HUES6 (cell line): ENCODE results near the gene RAET1E.
"Not testable (repeated sequence)": the region's sequence is repeated elsewhere in the genome, so short reads cannot be mapped to it uniquely, and the experiment has no call there.

Experiments used
- H3K27ac ChIP-seq: 2 replicates; pipeline ENCODE4 v1.7.0; 2013; ENCODE audit warnings: low read depth, mild to moderate bottlenecking, low read length, inconsistent platforms
- H3K27me3 ChIP-seq: 2 replicates; pipeline ENCODE4 v1.6.1; 2013; ENCODE audit warnings: low read length; ENCODE audit not compliant: control insufficient read depth, insufficient read depth
- H3K36me3 ChIP-seq: 2 replicates; pipeline ENCODE4 v1.6.1; 2013; ENCODE audit warnings: low read length; ENCODE audit not compliant: control insufficient read depth, insufficient read depth
- H3K4me1 ChIP-seq: 2 replicates; pipeline ENCODE4 v1.6.1; 2013; ENCODE audit warnings: low read length; ENCODE audit not compliant: control insufficient read depth, insufficient read depth
- H3K4me3 ChIP-seq: 2 replicates; pipeline ENCODE4 v1.5.1; 2013; ENCODE audit warnings: low read depth, low read length
- H3K9ac ChIP-seq: one replicate; pipeline ENCODE4 v1.6.1; 2013; ENCODE audit warnings: mild to moderate bottlenecking, low read length
- H3K9me3 ChIP-seq: 2 replicates; pipeline ENCODE4 v1.6.1; 2013; ENCODE audit warnings: low read depth, low read length; ENCODE audit not compliant: control insufficient read depth, insufficient read depth

Gene RAET1E

DNA sequence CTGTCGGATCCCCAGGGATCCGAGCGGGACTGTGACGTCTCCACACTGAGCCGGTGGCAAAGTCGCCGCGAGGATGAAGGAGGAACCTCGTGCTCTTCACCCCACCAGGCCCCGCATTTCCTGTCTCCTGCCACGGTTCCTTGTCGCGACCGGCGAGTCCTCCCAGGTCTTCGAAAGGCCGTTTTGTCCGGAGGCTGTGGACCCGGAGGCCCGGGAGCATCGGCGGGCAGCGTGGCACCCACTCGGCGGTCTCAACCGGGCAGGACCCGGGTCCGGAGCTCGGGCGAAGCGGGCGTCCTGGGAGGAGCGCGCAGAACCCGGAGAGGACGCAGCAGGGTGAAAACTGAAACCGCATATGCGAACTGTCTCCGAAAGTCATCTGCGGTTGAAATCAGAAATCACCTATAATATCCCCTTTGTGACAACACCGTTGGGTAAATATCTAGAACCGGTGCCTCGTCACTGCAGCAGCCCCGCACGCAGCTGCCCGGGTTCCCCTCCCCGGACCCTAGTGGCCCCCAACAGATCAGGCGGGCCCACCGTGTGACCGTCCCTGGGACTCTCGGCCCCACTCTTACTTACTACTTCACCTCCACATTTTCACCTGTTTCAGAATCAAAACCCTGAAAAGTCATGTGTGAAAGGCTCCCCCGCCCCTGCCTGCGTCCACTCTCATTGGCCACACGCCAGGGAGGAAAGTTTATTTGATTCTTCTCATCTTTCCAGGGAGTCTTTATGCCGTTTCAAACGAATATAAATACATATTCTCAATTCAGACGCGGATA lies 40.9 kb upstream of the RAET1E start:
- Histone ChIP-seq H3K27ac (no peak overlapping the region), H3K4me1 (0 out of 2 replicates have a peak, but pooled peaks cover 4% of the 10 kb centered on the region), H3K36me3 (no peaks in the 10 kb centered on the region), H3K4me3 (peak overlapping the region; percentile 54), H3K9me3 (no peaks in the 10 kb centered on the region), H3K9ac (no peak overlapping the region), H3K27me3 (peaks cover 99% of the 10 kb centered on the region)

- H3K4me3 ChIP-seq = peak overlapping the region; percentile 54
- not testable (repeated sequence) for H3K27ac ChIP-seq, H3K9me3 ChIP-seq, H3K9ac ChIP-seq, H3K4me1 ChIP-seq, H3K36me3 ChIP-seq
- peaks cover 99% of the 10 kb centered on the region for H3K27me3 ChIP-seq
These were observed 40.2 kb upstream of the RAET1E start for GRCh38 chr6:149938013-149938570.

DNA sequence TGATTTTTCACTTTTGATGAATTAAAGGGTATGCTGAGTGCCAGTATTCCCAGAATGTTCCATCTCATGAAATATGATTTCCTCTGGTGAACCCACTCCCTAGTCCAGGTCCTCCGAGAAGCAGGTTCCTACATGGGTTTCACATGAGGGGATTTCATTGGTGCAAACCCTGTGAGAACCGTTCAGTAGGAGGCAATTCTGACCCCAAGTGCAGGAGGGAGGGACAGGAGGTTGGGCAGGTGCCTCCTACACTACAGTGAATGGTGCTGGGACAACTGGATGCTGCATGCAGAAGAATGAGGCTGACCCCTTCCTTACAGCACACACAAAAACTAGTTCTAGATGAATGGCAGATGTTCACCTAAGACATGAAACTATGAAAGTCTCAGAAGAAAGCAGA lies 38.8 kb upstream of the RAET1E start:
- no peak overlapping the region for H3K9ac ChIP-seq
- H3K27ac ChIP-seq = no peak overlapping the region
- H3K9me3 ChIP-seq = no peaks in the 10 kb centered on the region
- 0 out of 2 replicates have a peak, but pooled peaks cover 4% of the 10 kb centered on the region for H3K4me1 ChIP-seq
- no peaks in the 10 kb centered on the region for H3K36me3 ChIP-seq
- peaks cover 95% of the 10 kb centered on the region for H3K27me3 ChIP-seq
- no peak overlapping the region for H3K4me3 ChIP-seq

DNA sequence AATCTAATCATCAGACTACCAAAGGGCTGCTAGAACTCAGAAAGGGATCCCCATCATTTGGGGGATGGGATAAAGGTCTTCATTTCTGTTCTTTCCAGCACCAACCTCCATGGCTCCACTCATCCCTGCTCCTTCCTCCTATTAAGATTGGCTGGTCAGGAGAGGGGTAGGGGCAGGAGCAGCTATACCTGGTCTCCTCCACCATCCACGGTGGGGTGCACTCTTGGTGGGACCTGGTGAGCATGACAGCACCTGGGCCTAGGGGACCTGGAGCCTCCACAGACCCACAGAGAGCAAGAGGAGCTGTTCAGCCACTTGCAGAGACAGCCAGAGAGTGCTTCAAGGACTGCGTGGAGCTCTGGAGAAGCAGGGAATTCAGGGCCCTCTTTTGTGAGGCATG lies 37.8 kb upstream of the RAET1E start:
- Histone ChIP-seq H3K4me1 (0 out of 2 replicates have a peak, but pooled peaks cover 4% of the 10 kb centered on the region), H3K4me3 (no peak overlapping the region), H3K27ac (no peak overlapping the region), H3K9me3 (no peaks in the 10 kb centered on the region), H3K9ac (no peak overlapping the region), H3K36me3 (no peaks in the 10 kb centered on the region), H3K27me3 (peaks cover 95% of the 10 kb centered on the region)

- Histone ChIP-seq H3K27me3 (peaks cover 95% of the 10 kb centered on the region), H3K9me3 (no peaks in the 10 kb centered on the region), H3K27ac (no peak overlapping the region), H3K36me3 (no peaks in the 10 kb centered on the region), H3K4me1 (0 out of 2 replicates have a peak, but pooled peaks cover 4% of the 10 kb centered on the region), H3K4me3 (no peak overlapping the region), H3K9ac (no peak overlapping the region)
These were observed 37.3 kb upstream of the RAET1E start for GRCh38 chr6:149935246-149935645.

- H3K36me3 ChIP-seq = no peaks in the 10 kb centered on the region
- H3K4me1 ChIP-seq = 0 out of 2 replicates have a peak, but pooled peaks cover 4% of the 10 kb centered on the region
- no peak overlapping the region for H3K27ac ChIP-seq
- H3K9ac ChIP-seq = no peak overlapping the region
- H3K27me3 ChIP-seq = peaks cover 95% of the 10 kb centered on the region
- no peaks in the 10 kb centered on the region for H3K9me3 ChIP-seq
- no peak overlapping the region for H3K4me3 ChIP-seq
These were observed 36.6 kb upstream of the RAET1E start for GRCh38 chr6:149934249-149935156.

DNA sequence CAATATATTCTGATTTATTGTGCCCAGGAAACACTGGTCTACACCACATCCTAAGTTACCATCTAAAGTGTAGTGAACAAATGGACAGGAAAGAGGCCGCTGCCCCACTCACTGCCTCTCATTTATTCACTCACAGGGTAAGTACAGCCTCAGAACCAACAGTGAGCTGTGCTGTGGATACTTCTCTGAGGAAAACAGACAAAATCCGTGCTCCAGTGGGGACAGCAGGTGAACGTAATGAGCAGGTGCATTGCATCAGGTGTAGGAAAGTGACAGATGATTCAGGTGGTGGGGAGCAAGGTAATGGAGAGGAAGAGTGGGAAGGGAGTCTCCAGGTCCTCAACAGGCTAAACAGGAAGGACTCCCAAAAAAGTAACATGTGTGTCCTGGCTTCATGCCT lies 35.5 kb upstream of the RAET1E start:
- no peaks in the 10 kb centered on the region for H3K36me3 ChIP-seq
- peaks cover 93% of the 10 kb centered on the region for H3K27me3 ChIP-seq
- 0 out of 2 replicates have a peak, but pooled peaks cover 2% of the 10 kb centered on the region for H3K4me1 ChIP-seq
- H3K4me3 ChIP-seq = no peak overlapping the region
- H3K9me3 ChIP-seq = no peaks in the 10 kb centered on the region
- no peak overlapping the region for H3K27ac ChIP-seq
- H3K9ac ChIP-seq = no peak overlapping the region

DNA sequence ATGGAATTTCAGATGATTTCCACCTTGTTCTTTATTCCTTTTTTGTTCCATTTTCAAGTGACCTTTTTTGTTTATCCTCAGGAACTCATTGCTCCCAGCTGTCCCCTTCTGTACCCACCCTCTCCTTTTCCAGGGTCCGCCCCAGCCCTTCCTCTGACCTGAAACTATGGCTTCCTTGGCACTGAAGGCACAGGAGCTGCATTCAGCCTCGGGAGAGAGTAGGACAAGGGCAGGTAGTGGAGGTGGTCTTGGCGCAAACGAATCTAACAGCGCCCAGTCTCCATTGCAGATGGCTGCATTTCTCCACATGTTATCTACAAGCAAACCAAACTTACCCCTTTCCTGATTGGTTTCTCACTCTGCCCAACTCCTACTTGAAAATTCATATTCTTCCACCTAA lies 35.1 kb upstream of the RAET1E start:
- no peaks in the 10 kb centered on the region for H3K4me1 ChIP-seq
- no peaks in the 10 kb centered on the region for H3K36me3 ChIP-seq
- no peak overlapping the region for H3K4me3 ChIP-seq
- no peak overlapping the region for H3K9ac ChIP-seq
- no peaks in the 10 kb centered on the region for H3K9me3 ChIP-seq
- H3K27ac ChIP-seq = no peak overlapping the region
- peaks cover 89% of the 10 kb centered on the region for H3K27me3 ChIP-seq

DNA sequence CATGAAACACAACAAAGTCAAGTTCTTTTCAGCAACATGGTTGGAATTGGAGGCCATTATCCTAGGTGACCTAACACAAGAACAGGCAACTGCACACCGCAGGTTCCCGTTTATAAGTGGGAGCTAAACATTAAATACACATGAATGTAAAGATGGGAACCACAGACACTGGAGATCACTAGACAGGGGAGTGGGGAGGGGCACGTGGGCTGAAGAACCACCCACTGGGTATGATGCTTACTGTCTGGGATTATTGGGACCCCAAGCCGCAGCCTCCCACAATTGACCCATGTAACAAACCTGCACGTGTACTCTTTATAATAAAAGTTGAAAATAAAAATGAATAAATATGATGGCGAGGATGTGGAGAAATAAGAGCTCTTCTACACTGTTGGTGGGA lies 33.6 kb upstream of the RAET1E start:
- peaks cover 78% of the 10 kb centered on the region for H3K27me3 ChIP-seq
- H3K27ac ChIP-seq = no peak overlapping the region
- no peak overlapping the region for H3K4me3 ChIP-seq
- no peak overlapping the region for H3K9ac ChIP-seq
- no peaks in the 10 kb centered on the region for H3K36me3 ChIP-seq
- no peaks in the 10 kb centered on the region for H3K4me1 ChIP-seq
- no peaks in the 10 kb centered on the region for H3K9me3 ChIP-seq

- H3K36me3 ChIP-seq = no peaks in the 10 kb centered on the region
- peaks cover 4% of the 10 kb centered on the region; the same call in 1 of the 2 replicates for H3K4me1 ChIP-seq
- H3K9me3 ChIP-seq = no peaks in the 10 kb centered on the region
- H3K27me3 ChIP-seq = peaks cover 77% of the 10 kb centered on the region
- H3K9ac ChIP-seq = no peak overlapping the region
- H3K27ac ChIP-seq = no peak overlapping the region
- no peak overlapping the region for H3K4me3 ChIP-seq
These were observed 31.5 kb upstream of the RAET1E start for GRCh38 chr6:149929422-149929821.

DNA sequence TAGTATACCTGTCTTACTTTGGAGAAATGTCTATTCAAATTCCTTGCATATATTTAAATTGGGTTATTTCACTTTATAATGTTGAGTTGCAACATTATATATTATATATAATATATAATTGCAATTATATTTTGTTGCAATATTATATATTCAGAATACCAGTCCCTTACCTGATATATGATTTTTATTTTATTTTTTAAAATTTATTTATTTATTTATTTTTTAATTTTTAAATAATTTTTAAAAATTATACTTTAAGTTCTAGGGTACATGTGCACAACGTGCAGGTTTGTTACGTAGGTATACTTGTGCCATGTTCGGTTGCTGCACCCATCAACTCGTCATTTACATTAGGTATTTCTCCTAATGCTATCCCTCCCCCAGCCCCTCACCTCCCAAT lies 29.1 kb upstream of the RAET1E start:
- H3K9ac ChIP-seq, H3K36me3 ChIP-seq, H3K9me3 ChIP-seq, H3K4me3 ChIP-seq, H3K27ac ChIP-seq, H3K4me1 ChIP-seq: not testable (repeated sequence)
- peaks cover 81% of the 10 kb centered on the region for H3K27me3 ChIP-seq
